Loucy (cell line): ENCODE data around the gene EFCAB5.

ENCODE experiments used
- EZH2phosphoT487 ChIP-seq: fragments of 200-600 bp; IDR thresholded peaks from 2 replicates; pipeline ENCODE4 v1.6.1; 2018; ENCODE audit warnings: antibody characterized with exemption, mild to moderate bottlenecking, moderate library complexity, borderline replicate concordance
- TF ChIP-seq, protein P1 (sequence below): fragments of 200-600 bp; sonication (generic); conservative IDR thresholded peaks from 2 replicates; pipeline ENCODE4 v1.5.1; 2014; ENCODE audit warnings: mild to moderate bottlenecking, antibody characterized with exemption, low read length

DNA sequence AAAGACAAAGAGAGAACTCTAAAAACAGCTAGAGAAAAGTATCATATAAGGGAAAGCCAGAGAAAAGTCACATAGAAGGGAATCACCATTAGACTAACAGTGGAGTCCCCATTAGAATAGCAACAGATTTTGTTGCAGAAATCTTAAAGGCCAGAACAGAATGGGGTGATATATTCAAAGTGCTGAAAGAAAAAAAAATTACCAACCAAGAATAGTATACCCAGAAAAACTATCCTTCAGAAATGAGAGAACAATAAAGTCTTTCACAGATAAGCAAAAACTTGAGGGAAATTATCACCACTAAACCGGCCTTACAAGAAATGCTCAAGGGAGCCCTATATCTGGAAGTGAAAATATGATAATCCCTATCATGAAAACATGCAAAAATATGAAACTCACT lies 123.3 kb downstream of the EFCAB5 start:
- TF ChIP-seq, protein P1, sequence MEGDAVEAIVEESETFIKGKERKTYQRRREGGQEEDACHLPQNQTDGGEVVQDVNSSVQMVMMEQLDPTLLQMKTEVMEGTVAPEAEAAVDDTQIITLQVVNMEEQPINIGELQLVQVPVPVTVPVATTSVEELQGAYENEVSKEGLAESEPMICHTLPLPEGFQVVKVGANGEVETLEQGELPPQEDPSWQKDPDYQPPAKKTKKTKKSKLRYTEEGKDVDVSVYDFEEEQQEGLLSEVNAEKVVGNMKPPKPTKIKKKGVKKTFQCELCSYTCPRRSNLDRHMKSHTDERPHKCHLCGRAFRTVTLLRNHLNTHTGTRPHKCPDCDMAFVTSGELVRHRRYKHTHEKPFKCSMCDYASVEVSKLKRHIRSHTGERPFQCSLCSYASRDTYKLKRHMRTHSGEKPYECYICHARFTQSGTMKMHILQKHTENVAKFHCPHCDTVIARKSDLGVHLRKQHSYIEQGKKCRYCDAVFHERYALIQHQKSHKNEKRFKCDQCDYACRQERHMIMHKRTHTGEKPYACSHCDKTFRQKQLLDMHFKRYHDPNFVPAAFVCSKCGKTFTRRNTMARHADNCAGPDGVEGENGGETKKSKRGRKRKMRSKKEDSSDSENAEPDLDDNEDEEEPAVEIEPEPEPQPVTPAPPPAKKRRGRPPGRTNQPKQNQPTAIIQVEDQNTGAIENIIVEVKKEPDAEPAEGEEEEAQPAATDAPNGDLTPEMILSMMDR = no peak
- no peak for TF ChIP-seq EZH2phosphoT487
